Neural cell (in vitro differentiated cells): ENCODE measurements around the gene TENM3. TPM values are rescaled to one million over a fixed set of nuclear protein-coding genes. Genes with fewer than 3 reads are reported as not detected.

ENCODE experiments used
- H2AFZ ChIP-seq: fragments of 200-600, 300-800 bp; sonication (generic), shearing (Covaris generic); 2 replicates; pipeline ENCODE4 v1.6.0; 2014; ENCODE audit warnings: low read depth, mild to moderate bottlenecking, antibody characterized with exemption, low read length, moderate library complexity
- H3F3A ChIP-seq: fragments of 200-600 bp; shearing (Covaris generic); 2 replicates; pipeline ENCODE4 v1.6.1; 2016; ENCODE audit warnings: mild to moderate bottlenecking, moderate library complexity, mixed read lengths, antibody characterized with exemption, low read length; ENCODE audit not compliant: insufficient read depth, poor library complexity, severe bottlenecking
- H3K27ac ChIP-seq: fragments of 200-600, 300-800 bp; sonication (generic), shearing (Covaris generic); 2 replicates; pipeline ENCODE4 v1.5.1; 2014; ENCODE audit warnings: mild to moderate bottlenecking, low read length, moderate library complexity
- H3K27me3 ChIP-seq: fragments of 300-800, 200-600 bp; sonication (generic), shearing (Covaris generic); 2 replicates; pipeline ENCODE4 v1.6.0; 2014; ENCODE audit warnings: mild to moderate bottlenecking, low read depth, low read length, moderate library complexity; ENCODE audit not compliant: insufficient read depth
- H3K36me3 ChIP-seq: fragments of 300-800, 200-600 bp; sonication (generic), shearing (Covaris generic); 2 replicates; pipeline ENCODE4 v1.5.1; 2014; ENCODE audit warnings: mild to moderate bottlenecking, antibody characterized with exemption, low read length, moderate library complexity; ENCODE audit not compliant: insufficient read depth
- H3K4me2 ChIP-seq: fragments of 300-800, 200-600 bp; sonication (generic), shearing (Covaris generic); 2 replicates; pipeline ENCODE4 v1.6.0; 2014; ENCODE audit warnings: mild to moderate bottlenecking, low read length
- H3K4me3 ChIP-seq: fragments of 300-800, 200-600 bp; sonication (generic), shearing (Covaris generic); 2 replicates; pipeline ENCODE4 v1.5.1; 2014; ENCODE audit warnings: mild to moderate bottlenecking, low read length, moderate library complexity
- H3K79me2 ChIP-seq: fragments of 200-600 bp; shearing (Covaris generic); replicated peaks from 2 replicates; pipeline ENCODE4 v1.6.0; 2014; ENCODE audit warnings: mild to moderate bottlenecking, low read length, moderate library complexity; ENCODE audit not compliant: insufficient read depth
- H3K9ac ChIP-seq: fragments of 300-800, 200-600 bp; sonication (generic), shearing (Covaris generic); 2 replicates; pipeline ENCODE4 v1.6.1; 2016; ENCODE audit warnings: mild to moderate bottlenecking, low read length, mixed read lengths
- H3K9me2 ChIP-seq: fragments of 200-600 bp; shearing (Covaris generic); 2 replicates; pipeline ENCODE4 v1.6.1; 2016; ENCODE audit warnings: mild to moderate bottlenecking, low read length, mixed read lengths; ENCODE audit not compliant: insufficient read depth
- H3K9me3 ChIP-seq: fragments of 200-600, 300-800 bp; sonication (generic), shearing (Covaris generic); 2 replicates; pipeline ENCODE4 v1.6.1; 2016; ENCODE audit warnings: mild to moderate bottlenecking, mixed run types, low read length, moderate library complexity, mixed read lengths
- H4K20me1 ChIP-seq: fragments of 200-600 bp; shearing (Covaris generic); 2 replicates; pipeline ENCODE4 v1.6.1; 2016; ENCODE audit warnings: mild to moderate bottlenecking, mixed run types; ENCODE audit not compliant: insufficient read depth
- EP300 ChIP-seq: fragments of 450-650 bp; conservative IDR thresholded peaks from 2 replicates; pipeline ENCODE4 v1.6.1; 2014; ENCODE audit warnings: antibody characterized with exemption, mild to moderate bottlenecking, moderate library complexity; ENCODE audit not compliant: poor library complexity, severe bottlenecking
- EZH2 ChIP-seq: fragments of 200-600, 300-800 bp; shearing (Covaris generic), sonication (generic); IDR thresholded peaks from 2 replicates; pipeline ENCODE4 v1.6.1; 2014; ENCODE audit warnings: antibody characterized with exemption, low read length, borderline replicate concordance, mild to moderate bottlenecking; ENCODE audit not compliant: insufficient read depth, poor library complexity, severe bottlenecking
- MXI1 ChIP-seq: fragments of 450-650 bp; conservative IDR thresholded peaks from 2 replicates; pipeline ENCODE4 v1.6.1; 2014; ENCODE audit warnings: antibody characterized with exemption, mild to moderate bottlenecking; ENCODE audit not compliant: poor library complexity, severe bottlenecking
- POLR2AphosphoS5 ChIP-seq: IDR thresholded peaks from 2 replicates; pipeline ENCODE4 v1.6.1; 2012
- RAD21 ChIP-seq: fragments of 450-650 bp; conservative IDR thresholded peaks from 2 replicates; pipeline ENCODE4 v1.6.1; 2014; ENCODE audit warnings: antibody characterized with exemption, mild to moderate bottlenecking, moderate library complexity
- REST ChIP-seq: IDR thresholded peaks from 2 replicates; pipeline ENCODE4 v1.6.1; 2012; ENCODE audit warnings: borderline replicate concordance
- SMC3 ChIP-seq: fragments of 450-650 bp; conservative IDR thresholded peaks from 2 replicates; pipeline ENCODE4 v1.6.1; 2014; ENCODE audit warnings: antibody characterized with exemption, mild to moderate bottlenecking, moderate library complexity; ENCODE audit not compliant: poor library complexity
- TAF1 ChIP-seq: IDR thresholded peaks from 2 replicates; pipeline ENCODE4 v1.6.1; 2012; ENCODE audit warnings: low read depth
- polyA plus RNA-seq: library from polyadenylated mRNA; depleted of rRNA; stranded (reverse); fragments of >200 nt; gene quantifications from 2 replicates; pipeline ENCODE4 v1.2.3, GENCODE V29; 2014
- TF ChIP-seq, protein P1 (sequence below): fragments of 450-650 bp; IDR thresholded peaks from 2 replicates; pipeline ENCODE4 v1.5.1; 2014; ENCODE audit warnings: antibody characterized with exemption, mild to moderate bottlenecking, moderate library complexity; ENCODE audit not compliant: poor library complexity, severe bottlenecking

Gene TENM3
- polyA plus RNA-seq, 1 donor from 2014 or later, result 7.3 TPM

- Histone ChIP-seq H3K9me2 (no peaks in the 10 kb centered on the region), H3K27me3 (no peaks in the 10 kb centered on the region), H3K36me3 (peaks cover 9% of the 10 kb centered on the region), H3K9me3 (peaks cover 10% of the 10 kb centered on the region), H4K20me1 (no peaks in the 10 kb centered on the region), H3K79me2 (no peaks in the 10 kb centered on the region), H3K27ac (no peak overlapping the region), H3F3A (no peaks in the 10 kb centered on the region), H2AFZ (no peak overlapping the region), H3K9ac (no peak overlapping the region), H3K4me3 (no peak overlapping the region), H3K4me2 (no peak overlapping the region)
- TF ChIP-seq, protein P1, sequence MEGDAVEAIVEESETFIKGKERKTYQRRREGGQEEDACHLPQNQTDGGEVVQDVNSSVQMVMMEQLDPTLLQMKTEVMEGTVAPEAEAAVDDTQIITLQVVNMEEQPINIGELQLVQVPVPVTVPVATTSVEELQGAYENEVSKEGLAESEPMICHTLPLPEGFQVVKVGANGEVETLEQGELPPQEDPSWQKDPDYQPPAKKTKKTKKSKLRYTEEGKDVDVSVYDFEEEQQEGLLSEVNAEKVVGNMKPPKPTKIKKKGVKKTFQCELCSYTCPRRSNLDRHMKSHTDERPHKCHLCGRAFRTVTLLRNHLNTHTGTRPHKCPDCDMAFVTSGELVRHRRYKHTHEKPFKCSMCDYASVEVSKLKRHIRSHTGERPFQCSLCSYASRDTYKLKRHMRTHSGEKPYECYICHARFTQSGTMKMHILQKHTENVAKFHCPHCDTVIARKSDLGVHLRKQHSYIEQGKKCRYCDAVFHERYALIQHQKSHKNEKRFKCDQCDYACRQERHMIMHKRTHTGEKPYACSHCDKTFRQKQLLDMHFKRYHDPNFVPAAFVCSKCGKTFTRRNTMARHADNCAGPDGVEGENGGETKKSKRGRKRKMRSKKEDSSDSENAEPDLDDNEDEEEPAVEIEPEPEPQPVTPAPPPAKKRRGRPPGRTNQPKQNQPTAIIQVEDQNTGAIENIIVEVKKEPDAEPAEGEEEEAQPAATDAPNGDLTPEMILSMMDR, result no peak
- no peak for TF ChIP-seq EP300
- no peak for TF ChIP-seq REST
- no peak for TF ChIP-seq SMC3
- no peak for TF ChIP-seq EZH2
- no peak for TF ChIP-seq POLR2AphosphoS5
- no peak for TF ChIP-seq RAD21
- TF ChIP-seq MXI1, result no peak
- TF ChIP-seq TAF1, result no peak
Observed at GRCh38 chr4:182803235-182803634, 560.0 kb downstream of the TENM3 start.

DNA sequence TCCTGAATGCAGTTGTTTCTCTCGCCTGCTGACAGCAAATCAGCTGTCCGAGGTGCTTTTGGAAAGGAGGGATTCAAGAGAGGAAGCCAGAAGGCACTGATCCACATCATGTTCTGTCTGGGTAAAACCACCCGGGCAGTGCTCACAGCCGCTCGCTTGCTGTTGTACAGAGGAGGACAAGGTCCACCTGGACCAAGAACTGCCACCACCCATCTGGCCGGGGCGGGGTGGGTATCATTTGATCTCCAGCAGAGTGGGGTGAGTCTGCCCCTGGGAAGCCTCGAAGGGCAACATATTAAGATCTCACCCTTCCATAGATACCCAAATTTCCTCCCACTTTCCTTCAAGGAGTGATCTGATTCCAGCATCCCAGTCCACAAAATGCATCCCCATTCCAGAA is 560.9 kb downstream of the TENM3 start:
- no peaks in the 10 kb centered on the region for H3K9me2 ChIP-seq
- no peak overlapping the region for H3K27ac ChIP-seq
- no peaks in the 10 kb centered on the region for H3K27me3 ChIP-seq
- no peak overlapping the region for H3K9ac ChIP-seq
- H3K9me3 ChIP-seq, result peaks cover 10% of the 10 kb centered on the region
- H3K4me3 ChIP-seq, result no peak overlapping the region
- no peaks in the 10 kb centered on the region for H3K79me2 ChIP-seq
- peaks cover 7% of the 10 kb centered on the region for H3K36me3 ChIP-seq
- no peak overlapping the region for H3K4me2 ChIP-seq
- no peaks in the 10 kb centered on the region for H3F3A ChIP-seq
- TF ChIP-seq MXI1, result no peak
- TF ChIP-seq RAD21, result no peak
- TF ChIP-seq SMC3, result no peak
- no peak for TF ChIP-seq POLR2AphosphoS5
- no peak for TF ChIP-seq EP300
- no peak for TF ChIP-seq EZH2
- TF ChIP-seq TAF1, result no peak
- no peak for TF ChIP-seq REST
- TF ChIP-seq, protein P1, result no peak
- H2AFZ ChIP-seq, result no peak overlapping the region
- no peaks in the 10 kb centered on the region for H4K20me1 ChIP-seq
